Activated T-cell treated with anti-CD3 and anti-CD28 coated beads for 48 hours (primary cell): Measurements from ENCODE around the gene GPC6.

Experiments
- DNase-seq: peaks from one replicate; pipeline ENCODE4 v3.0.0-alpha.2; 2020; ENCODE audit warnings: low read depth

GPC6 gene

GRCh38 chr13:93941444-93941843 is 714.8 kb downstream of the GPC6 start:
- no peak for DNase-seq

- no peak for DNase-seq
Observed at GRCh38 chr13:93942016-93942415, 715.4 kb downstream of the GPC6 start.

- DNase-seq: no peak
Observed at GRCh38 chr13:93945621-93946020, 719.0 kb downstream of the GPC6 start.

GRCh38 chr13:93946994-93947393 is 720.4 kb downstream of the GPC6 start:
- no peak for DNase-seq

GRCh38 chr13:93947651-93948050 is 721.0 kb downstream of the GPC6 start:
- no peak for DNase-seq

- DNase-seq: no peak
Observed at GRCh38 chr13:93948162-93948922, 721.7 kb downstream of the GPC6 start.

- no peak for DNase-seq
Observed at GRCh38 chr13:93951108-93951507, 724.5 kb downstream of the GPC6 start.

GRCh38 chr13:93951951-93952350 is 725.3 kb downstream of the GPC6 start:
- DNase-seq: no peak

GRCh38 chr13:93953841-93954240 is 727.2 kb downstream of the GPC6 start:
- no peak for DNase-seq

- DNase-seq: no peak
Observed at GRCh38 chr13:93955904-93956303, 729.3 kb downstream of the GPC6 start.

- no peak for DNase-seq
Observed at GRCh38 chr13:93956426-93956825, 729.8 kb downstream of the GPC6 start.

GRCh38 chr13:93957371-93957770 is 730.8 kb downstream of the GPC6 start:
- no peak for DNase-seq

- no peak for DNase-seq
Observed at GRCh38 chr13:93959796-93960533, 733.4 kb downstream of the GPC6 start.

GRCh38 chr13:93963266-93964145 is 736.9 kb downstream of the GPC6 start:
- no peak for DNase-seq

- DNase-seq: no peak
Observed at GRCh38 chr13:93964146-93964512, 737.5 kb downstream of the GPC6 start.

GRCh38 chr13:93965587-93965986 is 739.0 kb downstream of the GPC6 start:
- no peak for DNase-seq

GRCh38 chr13:93966267-93966936 is 739.8 kb downstream of the GPC6 start:
- DNase-seq: no peak

GRCh38 chr13:93967286-93967685 is 740.7 kb downstream of the GPC6 start:
- DNase-seq: no peak

- no peak for DNase-seq
Observed at GRCh38 chr13:93975242-93975641, 748.6 kb downstream of the GPC6 start.

GRCh38 chr13:93976528-93976927 is 749.9 kb downstream of the GPC6 start:
- DNase-seq: no peak

- no peak for DNase-seq
Observed at GRCh38 chr13:93977986-93978385, 751.4 kb downstream of the GPC6 start.

- no peak for DNase-seq
Observed at GRCh38 chr13:93981426-93981977, 754.9 kb downstream of the GPC6 start.
